GM21526 (cell line): ENCODE data around the gene DOP1B.
"Not testable (repeated sequence)": the region's sequence is repeated elsewhere in the genome, so short reads cannot be mapped to it uniquely, and the experiment has no call there.

ENCODE experiments used
- ATAC-seq: cut with Tn5 transposase; IDR thresholded peaks from one replicate; pipeline ENCODE4 v1.9.1; 2021; ENCODE audit warnings: moderate library complexity; ENCODE audit not compliant: unreplicated experiment, low FRiP score

DOP1B gene

DNA sequence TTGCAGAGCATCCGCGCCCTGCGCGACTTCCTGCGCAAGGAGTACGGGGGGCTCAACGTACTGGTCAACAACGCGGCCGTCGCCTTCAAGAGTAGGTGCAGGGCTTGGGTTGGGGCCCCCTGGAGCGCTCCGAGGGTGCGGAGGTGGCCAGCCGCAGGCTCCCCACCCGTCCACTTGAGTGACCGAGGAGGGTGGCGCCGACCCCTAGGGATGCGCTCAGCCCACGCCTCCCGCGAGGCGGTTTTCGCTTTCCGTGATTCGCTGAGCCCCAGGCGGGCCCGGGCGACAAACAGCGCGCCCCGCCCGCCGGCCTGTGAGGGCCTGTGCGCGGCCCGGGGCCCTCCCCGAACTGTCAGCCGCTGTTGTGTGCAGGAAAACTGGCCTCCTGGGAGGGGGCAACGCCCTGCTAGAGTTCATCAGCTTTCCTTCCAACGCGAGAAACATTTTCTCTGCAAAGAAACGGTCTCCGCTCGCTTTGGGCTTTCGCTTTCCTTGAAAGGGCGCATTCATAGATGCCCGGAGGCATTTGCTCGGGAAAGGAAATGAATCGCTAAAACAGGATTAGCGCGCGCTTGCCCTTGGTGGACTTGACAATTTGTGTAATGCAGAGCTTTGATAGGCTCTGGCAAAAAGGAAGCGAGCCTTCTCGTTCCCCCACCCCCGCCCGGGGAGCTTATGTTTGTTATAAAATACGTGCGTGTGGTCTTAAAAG, 21.1 kb upstream of the DOP1B start:
- ATAC-seq = no peak

DNA sequence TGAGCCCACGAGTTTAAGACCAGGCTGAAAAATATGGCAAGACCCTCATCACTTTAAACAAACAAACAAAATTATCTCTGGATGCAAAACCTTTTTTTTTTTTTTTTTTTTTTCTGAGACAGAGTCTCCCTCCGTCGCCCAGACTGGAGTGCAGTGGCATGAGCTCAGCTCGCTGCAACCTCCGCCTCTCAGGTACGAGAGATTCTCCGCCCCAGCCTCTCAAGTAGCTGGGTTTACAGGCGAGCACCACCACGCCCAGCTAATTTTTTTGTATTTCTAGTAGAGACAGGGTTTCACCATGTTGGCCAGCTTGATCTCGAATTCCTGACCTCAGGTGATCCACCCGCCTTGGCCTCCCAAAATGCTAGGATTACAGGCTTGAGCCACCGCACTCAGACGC, 16.8 kb upstream of the DOP1B start:
- not testable (repeated sequence) for ATAC-seq

DNA sequence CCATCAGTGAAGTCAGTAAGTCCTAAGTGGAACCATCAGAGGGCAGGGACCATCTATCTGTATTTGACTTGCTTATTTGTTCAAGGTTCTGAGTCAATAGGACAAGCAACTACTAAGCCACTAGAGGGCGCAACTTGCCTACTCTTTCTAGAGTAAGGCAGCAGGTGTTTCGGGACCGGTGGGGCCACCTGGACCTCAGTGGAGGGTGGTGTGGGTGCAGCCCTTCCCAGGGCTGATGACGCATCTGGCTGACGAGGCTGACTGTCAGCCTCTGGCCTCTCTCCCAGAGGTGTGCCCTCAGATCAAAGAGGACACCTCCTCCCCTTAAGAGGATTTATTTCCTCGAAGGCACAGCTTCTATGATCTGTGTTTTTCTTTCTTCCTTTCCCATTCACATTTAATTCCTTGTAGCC, 15.1 kb upstream of the DOP1B start:
- peak; percentile 88 for ATAC-seq

DNA sequence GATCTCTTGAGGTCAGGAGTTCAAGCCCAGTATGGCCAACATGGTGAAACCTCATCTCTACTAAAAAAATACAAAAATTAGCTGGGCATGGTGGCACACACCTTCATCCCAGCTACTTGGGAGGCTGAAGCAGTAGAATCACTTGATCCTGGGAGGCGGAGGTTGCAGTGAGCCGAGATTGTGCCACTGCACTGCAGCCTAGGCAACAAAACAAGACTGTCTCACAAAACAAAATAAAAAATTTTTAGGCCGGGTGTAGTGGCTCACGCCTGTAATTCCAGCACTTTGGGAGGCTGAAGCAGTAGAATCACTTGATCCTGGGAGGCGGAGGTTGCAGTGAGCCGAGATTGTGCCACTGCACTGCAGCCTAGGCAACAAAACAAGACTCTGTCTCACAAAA, 12.4 kb upstream of the DOP1B start:
- not testable (repeated sequence) for ATAC-seq

DNA sequence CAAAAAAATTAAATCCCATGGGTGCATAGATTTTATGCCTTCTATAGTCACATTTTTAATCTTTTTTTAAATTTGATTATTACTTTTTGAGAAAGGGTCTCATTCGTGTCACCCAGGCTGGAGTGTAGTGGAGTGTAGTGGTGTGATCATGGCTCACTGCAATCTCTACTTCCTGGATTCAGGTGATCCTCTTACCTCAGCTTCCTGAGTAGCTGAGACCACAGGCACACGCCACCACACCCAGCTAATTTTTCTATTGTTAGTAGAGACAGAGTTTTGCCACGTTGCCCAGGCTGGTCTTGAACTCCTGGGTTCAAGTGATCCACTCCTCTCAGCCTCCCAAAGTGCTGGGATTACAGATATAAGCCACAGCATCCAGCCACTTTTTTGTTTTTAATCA, 11.4 kb upstream of the DOP1B start:
- no peak for ATAC-seq

DNA sequence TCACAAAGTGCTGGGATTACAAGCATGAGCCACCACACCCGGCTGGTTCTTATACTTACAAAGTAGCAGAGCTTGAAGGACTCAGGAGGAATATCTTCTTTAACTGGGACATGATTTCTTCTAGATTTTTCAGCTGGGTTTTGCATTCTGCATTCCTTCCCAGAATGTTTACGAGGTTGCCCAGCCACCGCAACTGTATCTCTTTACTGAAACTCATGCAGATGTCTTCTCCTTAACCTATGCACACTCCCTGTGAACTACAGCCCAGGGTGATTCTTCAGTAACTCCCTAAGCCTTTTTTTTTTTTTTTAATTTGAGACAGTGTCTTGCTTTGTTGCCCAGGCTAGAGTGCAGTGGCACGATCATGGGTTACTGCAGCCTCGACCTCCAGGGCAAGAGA, 8.7 kb upstream of the DOP1B start:
- ATAC-seq = no peak

DNA sequence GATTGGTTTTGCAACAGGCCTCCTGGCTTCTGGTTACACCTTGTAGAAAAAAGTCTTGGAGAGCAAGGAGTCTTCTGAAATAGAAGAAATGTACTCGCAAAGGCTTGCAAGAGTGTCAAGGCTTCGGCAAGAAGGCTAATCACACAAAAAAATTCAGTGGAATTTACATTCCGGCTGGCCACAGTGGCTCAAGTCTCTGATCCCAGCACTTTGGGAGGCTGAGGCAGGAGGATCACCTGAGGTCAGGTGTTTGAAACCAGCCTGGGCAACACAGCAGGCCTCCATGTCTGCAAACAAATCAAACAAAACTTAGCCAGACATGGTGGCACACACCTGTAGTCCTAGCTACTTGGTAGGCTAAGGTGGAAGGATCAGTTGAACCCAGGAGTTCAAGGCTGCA, 7.7 kb upstream of the DOP1B start:
- no peak for ATAC-seq

DNA sequence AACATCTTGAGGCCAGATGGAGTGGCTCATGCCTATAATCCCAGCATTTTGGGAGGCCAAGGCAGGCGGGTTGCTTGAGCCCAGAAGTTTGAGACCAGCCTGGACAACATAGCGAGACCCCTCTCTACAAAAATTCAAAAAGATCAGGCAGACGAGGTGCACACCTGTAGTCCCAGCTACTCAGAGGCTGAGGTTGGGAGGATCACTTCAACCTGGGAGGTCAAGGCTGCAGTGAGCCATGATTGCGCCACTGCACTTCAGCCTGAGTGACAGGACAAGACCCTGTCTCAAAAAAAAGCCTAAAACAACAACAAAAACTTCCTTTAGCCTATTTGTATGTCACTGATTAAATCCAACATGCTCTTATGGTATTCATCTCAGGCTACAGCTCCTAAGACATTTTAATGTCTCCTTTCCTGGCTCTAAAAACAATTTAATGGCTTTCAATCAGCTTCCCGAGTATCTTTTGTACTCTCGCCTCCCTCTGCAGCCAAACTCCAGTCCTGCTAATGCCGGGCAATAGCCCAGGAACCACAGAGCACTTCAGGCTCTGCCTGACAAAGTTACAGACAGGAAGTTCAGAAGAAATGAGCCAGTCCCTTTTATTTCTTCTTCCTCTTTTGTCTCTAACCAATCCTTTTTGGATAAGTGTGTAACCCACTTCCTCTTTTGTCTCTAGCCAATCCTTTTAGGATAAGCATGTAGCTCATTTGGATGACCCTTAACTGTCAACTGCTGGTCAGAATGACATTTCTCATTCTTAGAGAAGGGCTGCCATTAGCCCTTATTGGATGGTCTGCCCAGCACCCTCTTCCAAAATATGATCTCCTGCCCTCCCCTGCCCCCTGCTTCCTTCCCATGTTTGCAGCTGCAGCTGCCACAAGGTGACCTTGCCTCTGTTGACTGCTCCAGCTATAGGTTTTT, 6.6 kb upstream of the DOP1B start:
- peak; percentile 58 for ATAC-seq

DNA sequence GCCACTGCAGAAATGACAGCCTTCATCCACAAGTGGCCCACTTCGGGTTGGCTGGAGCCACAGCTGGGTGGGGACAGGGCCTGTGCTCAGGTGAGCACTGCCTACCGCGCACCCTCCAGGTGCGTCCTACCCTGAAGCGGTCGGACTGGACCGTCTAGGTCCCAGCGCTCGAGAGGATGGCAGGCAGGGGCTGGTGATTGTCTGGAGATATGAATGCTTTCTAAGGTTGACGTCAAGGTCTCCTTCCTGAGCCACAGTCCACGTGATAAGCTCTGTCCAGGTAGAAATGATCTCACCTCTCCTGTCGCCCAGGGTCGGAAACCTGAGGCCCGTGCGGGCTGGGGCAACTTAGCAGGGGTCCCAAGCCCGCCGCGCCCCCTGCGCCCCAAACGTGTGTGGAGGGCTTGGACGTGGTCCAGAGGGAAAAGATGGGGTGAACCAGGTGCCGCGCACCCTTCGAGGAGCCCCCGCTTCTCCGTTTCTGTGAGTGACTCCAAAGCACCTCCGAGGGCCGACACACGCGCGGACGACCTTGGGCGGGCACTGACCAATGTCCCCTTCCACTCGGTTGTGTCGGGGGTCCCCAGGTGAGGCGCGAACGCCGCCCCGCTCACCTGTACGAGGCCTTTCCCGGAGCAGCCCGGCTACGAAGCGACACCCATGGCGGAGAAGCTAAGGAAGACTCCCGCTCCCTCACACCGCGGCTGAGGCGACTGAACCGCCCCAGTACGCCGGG, 853 bp upstream of the DOP1B start:
- no peak for ATAC-seq

DNA sequence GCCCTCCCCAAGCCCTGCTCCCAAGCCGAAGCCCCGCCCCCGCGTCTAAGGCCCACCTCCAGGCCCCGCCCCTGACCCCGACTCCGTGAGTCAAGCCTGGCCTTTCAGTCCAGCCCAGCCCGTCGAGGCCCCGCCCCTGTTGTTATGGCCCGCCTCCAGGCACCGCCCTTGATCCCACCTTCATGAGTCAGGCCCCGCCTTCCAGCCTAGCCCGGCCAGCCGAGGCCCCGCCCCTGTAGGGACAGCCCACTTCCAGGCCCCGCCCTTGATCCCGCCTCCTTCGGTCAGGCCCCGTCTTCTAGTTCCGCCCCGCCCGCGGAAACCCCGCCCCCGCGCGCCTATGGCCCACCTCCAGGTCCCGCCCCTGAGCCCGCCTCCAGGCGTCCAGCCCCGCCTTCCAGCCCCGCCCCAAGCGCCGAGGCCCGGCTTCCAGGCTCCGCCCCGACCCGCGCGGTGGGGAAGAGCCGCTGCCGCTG, 247 bp upstream of the DOP1B start:
- peak; percentile 89 for ATAC-seq

DNA sequence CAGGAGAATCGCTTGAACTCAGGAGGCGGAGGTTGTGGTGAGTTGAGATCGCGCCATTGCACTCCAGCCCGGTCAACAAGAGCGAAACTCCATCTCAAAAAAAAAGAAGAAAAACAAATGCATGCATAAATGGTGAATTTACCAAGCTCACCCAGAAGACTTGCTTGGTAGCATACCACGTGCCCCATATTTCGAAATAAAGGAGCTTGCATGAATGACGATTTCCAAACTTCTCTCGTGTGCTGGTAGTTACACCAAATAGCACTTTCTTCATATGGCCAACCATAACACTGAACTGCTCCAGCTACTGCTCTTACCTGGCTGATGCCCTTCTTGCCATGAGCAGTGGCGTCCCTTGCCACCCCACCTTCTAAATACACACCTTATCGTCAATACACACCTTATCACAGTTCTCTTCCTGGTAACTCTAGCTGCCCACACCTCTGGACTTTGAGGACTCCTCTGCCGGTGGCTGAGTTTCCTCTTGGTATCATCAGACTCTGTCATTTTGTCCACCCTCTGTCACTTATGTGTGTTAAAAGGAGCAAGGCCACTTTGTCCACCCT, 2.8 kb downstream of the DOP1B start:
- no peak for ATAC-seq

DNA sequence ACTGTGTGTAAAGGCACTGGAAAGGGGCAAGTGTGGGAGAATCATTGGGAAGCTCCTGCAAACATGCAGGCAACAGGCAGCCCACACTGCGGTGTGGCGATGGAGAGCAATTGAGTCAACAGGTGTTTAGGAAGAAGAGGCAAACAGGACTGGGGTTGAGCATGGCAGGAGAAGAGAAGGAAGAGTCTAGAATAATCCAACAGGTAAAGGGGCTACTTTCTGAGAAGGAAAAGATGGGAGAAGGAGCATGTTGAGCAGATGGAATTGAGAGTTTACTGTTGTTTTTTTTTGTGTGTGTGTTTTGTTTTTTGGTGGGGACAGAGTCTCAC, 4.2 kb downstream of the DOP1B start:
- ATAC-seq = no peak

DNA sequence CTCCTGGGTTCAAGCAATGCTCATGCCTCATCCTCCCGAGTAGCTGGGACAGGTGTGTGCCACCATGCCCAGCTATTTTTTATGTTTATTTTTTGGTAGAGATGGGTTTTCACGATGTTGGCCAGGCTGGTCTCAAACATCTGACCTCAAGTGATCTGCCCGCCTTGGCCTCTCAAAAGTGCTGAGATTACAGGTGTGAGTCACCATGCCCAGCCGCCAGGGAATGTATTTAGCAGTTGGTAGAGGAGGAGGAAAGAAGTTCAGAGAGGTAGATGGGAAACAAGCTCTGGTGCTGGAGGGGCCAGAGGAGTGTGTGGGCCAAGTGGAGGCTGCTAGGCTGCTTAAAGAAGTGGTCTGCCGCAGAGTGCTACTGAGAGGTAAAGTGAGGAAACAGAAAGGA, 6.0 kb downstream of the DOP1B start:
- no peak for ATAC-seq

DNA sequence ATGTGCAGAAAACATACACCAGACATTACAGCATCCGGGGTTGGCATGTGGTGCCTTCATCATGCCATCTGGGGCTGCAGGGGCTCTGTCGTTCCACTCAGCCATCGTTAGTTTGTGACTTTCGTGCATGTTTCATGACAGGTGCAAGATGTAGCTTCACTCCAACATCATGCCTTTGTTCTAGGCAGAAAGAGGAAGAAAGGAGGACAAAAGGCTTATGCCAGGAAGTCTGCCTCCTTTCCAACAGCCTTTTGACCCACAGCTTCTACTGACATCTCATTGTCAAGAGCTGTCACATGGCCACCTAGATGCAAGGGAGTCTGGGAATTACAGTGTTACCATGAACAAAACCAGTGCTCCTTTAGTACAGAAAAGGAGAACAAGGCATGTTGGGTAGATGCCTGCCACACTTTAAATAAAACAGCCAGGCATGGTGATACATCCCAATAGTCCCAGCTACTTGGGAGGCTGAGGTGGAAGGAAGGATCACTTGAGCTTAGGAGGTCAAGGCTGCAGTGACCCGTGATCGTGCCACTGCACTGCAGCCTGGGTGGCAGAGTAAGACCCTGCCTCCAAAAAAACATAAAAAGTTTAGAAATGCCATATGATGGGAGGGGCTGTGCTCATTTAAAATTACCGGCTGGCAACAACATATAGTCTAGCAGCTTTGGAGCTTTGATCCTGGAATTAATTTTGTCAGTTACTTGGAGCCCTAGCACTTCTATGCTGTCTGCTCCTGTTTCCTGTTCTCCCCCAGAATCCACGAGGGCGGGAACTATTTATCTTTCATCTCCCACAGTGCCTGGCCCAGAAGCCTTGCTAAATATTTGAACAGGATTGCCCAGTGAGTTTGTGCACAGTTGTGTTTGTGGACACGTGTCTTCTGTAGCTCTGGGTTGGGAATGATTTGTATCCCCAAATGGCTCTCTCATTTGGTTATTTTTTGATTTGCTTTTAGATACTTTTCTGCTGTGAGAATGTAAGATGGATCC, 7.4 kb downstream of the DOP1B start:
- no peak for ATAC-seq

DNA sequence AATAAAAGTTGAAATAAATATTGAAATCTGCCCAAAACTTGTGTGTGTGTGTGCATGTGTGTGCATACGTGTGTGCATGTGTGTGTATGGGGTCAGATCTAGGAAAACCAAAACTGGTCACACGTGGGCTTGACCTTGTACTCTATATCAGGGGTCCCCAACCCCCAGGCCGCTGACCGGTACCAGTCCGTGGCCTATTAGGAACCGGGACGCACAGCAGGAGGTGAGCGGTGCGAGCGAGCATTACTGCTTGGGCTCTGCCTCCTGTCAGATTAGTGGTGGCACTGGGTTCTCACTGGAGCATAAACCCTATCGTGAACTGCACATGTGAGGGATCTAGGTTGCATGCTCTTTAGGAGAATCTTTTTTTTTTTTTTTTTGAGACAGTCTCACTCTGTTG, 8.7 kb downstream of the DOP1B start:
- ATAC-seq = no peak

DNA sequence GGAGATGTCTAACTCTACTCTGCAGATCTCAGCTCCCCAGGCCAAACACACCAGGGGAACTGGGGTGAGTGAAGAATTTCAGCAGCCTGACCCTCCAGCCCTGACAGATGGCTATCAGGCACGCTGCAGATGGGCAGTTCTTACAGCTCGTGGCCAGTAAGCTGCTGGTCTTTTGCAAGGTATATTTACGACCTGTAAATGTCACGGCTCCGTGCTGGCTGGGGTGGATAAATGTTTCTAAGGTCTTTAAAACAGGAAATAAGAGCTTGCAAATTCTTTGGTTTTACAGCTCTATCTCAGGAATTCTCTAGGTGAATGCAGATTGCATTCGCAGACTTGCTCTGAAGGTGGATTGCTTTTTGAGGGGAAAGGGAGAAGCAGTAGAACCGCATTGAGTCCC, 10.1 kb downstream of the DOP1B start:
- ATAC-seq = no peak

DNA sequence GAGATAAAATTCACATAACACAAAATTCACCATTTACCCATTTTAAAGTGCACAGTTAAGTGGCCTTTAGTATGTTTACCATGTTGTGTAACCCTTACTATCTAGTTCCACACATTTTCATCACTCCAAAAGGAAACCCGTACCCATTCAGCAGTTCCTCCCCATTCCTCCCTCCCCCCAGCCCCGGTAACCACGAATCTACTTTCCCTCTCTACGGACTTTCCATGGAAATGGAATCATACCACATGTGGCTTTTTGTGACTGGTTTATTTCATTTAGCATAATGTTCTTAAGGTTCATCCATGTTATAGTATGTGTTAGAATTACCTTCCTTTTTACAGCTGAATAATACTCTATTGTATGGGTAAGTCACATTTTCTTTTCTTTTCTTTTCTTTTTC, 10.9 kb downstream of the DOP1B start:
- no peak for ATAC-seq

DNA sequence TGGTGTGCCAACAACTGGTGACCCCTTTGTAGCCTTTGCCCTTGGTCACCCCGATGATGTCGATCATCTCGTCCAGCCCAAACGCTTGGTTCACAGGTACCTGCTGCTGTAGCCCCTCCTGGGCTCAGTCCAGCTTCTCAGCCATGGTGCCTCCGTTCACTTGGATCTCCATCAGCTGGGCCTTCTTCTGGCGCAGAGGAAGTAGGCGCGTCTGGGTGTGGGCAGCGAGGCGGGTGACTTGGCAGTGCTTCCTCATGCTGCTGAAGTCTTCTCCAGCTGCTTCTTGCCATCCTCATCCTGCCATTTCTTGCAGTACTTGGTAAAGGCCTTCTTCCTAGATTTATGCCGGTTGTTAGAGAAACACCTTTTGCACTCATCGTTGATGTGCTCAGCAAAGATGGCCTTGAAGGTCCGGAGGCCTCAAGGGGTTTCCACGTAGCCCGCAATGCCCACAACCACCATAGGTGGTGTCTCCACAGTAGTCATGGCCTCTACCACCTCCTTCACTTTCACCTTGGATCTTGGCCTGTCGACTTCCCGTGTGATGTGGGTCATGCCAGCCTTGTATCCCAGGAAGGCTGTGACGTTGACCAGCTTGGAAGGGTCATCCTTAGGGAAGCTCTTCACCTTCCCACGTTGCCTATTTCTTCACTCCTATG, 13.0 kb downstream of the DOP1B start:
- ATAC-seq = no peak

DNA sequence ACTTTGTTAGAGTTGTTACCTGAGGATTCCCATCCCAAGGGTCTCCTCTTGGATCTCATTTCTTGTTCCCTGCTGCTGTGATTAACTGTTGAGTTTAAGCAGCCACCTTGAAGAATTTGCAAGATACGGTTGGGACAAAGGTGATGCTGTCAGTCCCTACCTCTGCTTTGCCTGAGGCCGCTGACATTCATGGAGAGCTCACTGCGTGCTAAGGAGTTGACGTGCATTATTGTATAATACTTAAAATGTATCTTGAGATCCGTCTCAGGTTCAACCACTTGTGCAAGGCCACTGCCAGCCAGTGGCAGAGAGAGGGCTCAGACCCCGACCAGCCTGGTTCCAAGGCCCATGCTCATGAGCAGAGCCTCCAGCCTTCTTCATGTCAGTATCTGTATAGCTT, 14.2 kb downstream of the DOP1B start:
- no peak for ATAC-seq
